NCI-H2171 treated with DMSO at 0.1 percent for 48 hours (cell line): ENCODE measurements around the gene GDPD3.
"Not testable (repeated sequence)": the region's sequence is repeated elsewhere in the genome, so short reads cannot be mapped to it uniquely, and the experiment has no call there.

Experiments
- DNase-seq: peaks from one replicate; lab custom pipeline; 2025; lab: John Stamatoyannopoulos, UW

The GDPD3 gene

DNA sequence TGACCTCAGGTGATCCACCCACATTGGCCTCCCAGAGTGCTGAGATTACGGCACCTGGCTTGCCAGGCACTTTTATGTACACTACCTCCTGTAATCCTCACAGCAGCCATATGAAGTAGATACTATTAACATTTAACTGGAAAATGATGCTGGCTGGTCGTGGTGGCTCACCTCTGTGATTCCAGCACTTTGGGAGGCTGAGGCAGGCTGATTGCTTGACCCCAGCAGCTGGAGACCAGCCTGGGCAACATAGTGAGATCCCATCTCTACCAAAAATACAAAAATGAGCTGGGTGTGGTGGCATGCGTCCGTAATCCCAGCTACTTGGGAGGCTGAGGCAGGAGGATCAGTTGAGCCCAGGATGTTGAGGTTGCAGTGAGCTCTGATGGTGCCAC, 11.6 kb upstream of the GDPD3 start:
- no peak for DNase-seq

DNA sequence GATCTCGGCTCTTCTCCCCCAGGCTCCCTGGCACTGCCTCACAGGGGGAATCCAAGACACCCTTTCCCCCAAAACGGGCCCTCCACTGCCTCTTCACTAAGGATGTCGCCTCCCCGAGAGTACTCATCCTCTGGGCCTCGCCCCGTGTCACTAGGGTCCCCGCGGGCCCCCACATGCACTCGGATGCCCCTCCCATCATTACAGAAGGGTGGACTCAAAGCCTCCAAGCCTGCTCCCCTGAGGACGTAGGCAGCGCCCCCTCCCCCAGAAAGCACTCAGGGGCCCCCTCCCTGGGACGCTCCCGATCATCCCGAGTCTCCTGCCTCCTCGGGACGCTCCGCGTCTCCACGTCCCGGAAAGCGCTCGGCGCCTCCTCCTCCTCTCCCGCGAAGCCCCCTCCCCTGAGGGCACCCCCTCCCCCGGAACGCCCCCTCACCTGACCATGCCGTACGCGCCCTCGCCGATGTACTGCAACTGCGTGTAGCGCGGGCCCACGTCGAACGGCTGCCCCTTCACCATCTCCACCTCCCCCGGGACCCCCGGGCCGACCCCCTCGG, 9.3 kb upstream of the GDPD3 start:
- DNase-seq: no peak

- no peak for DNase-seq
Measured at GRCh38 chr16:30121741-30122571, 8.6 kb upstream of the GDPD3 start.

DNA sequence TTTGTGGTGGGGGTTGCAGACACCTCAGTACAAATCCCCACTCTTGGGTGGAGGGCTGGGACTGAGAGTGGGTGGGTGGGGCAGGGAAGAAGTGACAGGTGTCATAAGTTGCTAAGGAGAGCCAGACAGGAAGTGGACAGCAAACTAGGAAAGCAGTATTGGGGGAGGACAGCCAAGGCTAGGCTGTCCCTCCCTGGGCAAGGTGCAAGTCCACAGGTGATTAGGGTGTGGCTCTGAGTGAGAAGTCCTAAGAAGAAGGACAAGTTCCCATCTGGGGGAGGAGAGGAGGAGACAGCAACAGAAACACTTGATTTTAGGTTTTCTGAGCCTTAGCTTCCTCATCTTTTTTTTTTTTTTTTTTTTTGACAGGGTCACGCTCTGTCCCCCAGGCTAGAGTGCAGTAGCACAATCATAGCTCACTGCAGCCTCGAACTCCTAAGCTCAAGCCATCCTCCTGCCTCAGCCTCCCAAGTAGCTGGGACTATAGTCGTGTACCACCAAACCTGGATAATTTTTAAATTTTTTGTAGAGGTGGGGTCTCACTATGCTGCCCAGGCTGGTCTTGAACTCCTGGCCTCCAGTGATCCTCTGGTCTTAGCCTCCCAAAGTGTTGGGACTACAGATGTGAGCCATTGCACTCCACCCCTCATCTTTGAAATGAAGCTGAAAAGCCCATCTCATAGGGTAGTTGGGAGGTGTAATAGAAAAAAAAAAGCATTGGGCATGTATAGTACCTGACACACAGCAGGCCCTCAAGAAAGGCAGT, 7.2 kb upstream of the GDPD3 start:
- DNase-seq: no peak

GRCh38 chr16:30119428-30119827, 6.1 kb upstream of the GDPD3 start:
- no peak for DNase-seq

DNA sequence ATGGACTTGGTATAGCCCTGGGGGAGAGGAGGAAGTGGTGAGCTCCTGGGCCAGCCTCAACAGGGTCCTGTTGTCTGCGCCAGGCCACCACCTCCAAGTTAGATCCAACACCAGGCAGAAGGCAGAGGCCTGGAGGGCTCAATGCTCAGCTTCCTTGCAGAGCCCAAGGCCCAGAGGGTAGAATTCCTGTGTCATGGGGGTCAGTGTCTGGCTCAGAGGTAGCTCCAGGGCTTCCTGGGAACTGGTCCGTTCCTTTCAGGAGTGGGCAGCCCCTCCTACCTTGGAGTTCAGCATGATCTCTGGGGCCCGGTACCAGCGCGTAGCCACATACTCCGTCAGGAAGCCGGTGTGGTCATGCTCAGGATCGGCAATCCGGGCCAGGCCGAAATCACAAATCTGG, 4.4 kb upstream of the GDPD3 start:
- no peak for DNase-seq

GRCh38 chr16:30116291-30117207, 3.2 kb upstream of the GDPD3 start:
- no peak for DNase-seq

DNA sequence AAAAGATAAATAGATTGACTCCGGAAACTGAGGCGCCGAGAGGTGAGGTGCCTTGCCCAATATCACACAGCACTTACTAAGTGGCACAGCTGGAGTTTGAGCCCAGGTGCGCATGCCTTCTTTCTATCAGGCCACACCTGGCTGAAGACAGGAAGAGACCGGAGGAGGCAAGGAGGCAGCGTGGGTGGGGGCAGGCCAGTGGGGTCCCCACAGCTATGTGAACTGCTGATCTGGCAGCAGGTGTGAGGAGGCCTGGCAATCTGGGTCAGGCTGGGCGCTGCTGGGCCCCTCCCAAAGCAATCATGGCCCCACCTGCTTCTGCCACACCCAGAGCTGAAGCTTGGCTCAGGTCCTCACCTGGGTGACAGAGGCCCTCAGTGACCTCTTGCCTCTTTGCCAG, 1.9 kb upstream of the GDPD3 start:
- DNase-seq: no peak

DNA sequence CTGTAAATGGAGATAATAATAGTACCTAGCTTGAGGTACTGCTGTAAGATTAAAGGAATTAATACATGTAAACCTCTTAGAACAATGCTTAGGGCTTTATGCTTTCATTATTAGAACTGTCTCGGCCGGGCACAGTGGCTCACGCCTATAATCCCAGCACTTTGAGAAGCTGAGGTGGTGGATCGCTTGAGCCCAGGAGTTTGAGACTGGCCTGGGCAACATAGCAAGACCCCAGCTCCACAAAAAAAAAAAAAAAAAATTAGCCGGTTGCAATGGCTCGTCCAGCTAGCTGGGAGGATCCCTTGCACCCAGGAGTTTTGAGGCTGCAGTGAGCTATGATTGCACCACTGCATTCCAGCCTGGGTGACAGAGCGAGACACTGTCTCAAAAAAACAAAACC, 1.5 kb upstream of the GDPD3 start:
- DNase-seq: not testable (repeated sequence)

- no peak for DNase-seq
Measured at GRCh38 chr16:30114411-30114810, 1.1 kb upstream of the GDPD3 start.

DNA sequence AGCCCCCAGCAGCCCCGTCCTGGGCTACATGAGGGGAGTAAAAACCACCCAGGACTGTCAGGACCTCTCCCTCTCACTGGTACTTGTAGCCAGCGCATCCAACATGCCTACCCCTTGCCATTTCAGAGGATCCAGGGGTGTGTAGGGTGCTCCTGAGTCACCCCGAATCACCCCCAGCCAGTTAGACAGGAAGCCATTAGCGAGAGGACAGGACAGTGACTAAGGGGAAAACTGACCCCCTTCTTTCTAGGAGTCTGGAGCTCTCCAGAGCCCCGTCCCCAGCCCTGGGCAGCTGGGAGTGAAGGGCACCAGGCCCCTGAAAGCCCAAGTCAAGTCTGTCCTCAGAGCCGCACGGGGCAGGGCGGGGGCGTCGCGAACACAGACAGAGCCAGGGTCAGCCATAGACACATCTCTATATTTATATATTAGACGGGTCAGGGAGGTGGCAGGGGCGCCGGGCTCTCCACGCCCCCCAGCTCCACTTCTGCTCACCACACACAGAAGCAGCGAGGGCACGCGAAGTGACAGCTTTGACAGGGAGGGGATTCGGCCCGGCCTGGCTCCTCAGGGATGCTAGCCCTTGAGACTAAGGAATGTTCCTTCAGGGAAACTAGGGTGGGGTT, 485 bp upstream of the GDPD3 start:
- no peak for DNase-seq

- no peak for DNase-seq
Measured at GRCh38 chr16:30112197-30113030, 923 bp downstream of the GDPD3 start.

- DNase-seq: peak; percentile 13
Measured at GRCh38 chr16:30110661-30111060, 2.7 kb downstream of the GDPD3 start.

DNA sequence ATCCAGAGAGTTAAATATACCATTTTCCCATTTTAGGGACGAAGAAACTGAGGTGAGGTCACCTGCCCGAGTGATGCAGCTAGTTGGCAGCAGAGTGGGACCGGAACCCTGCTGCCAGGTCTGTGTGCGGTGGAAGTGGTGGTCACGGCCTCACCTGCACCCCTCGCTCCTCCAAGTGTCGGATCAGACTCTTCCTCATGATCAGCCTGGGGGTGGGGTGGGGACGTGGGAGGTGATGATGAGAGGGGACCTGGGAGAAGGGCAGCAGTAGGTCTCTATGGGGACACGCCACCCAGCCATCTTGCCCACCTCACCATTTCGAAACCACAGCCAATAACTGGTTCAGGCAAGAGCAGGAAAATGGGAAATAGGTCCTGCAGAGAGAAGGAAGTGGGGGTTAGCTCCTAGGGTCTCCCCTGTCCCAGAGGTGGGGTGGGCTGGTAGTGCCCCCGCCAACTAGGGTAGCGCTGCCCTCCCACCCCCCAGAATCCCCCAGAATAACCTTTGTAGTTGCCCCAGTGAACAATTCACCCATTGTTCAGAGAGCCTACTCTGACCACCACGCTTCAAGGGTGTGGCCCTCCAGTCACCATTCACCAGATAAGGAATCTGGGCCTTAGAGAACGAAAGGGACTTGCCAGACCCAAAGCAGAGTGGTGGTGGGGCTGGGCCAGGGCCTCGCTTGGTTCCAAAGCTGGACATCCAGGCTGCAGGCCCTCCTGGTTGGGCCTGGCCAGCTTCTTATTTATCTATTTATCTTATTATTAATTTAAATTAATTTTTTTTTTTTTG, 5.1 kb downstream of the GDPD3 start:
- DNase-seq: no peak

GRCh38 chr16:30104492-30104891, 8.8 kb downstream of the GDPD3 start:
- no peak for DNase-seq

- DNase-seq: no peak
Measured at GRCh38 chr16:30104090-30104489, 9.2 kb downstream of the GDPD3 start.

GRCh38 chr16:30096862-30097563, 16.3 kb downstream of the GDPD3 start:
- peak; percentile 17 for DNase-seq

DNA sequence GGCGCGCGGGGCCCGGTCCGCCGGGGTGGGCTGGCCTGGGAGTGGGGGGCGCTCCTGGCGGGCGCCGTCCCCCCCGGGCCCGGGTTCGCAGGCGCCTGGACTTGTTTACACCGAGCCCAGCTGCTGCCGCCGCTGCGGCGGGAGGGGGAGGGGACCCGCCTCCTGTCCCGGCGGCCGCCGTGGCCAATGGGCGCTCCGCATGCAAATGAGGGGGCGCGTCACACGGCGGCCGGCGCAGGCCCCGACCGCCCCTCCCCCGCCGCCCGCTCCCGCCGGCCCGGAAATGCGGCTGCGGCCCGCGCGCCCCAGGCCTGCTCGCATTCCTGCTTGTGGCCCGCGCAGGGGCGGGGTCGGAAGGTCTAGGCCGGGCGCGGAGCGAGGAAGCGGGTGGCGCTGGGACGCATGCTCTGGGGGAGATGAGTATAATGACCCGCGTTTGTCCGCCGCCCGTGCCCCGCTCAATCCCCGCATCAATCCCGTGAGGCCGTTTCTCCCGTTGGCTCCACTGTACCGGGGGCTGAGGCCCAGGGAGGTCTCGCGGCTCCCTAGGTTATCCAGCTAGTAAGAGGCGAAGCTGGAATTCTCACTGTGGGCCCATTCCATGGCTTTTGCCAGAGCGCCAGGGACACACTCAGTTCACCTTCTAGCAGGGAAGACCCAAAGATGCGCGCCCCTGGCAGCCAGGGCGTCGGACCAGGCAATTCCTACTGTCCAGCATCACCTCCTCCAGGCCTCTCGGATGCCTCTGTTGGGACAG, 17.1 kb downstream of the GDPD3 start, which contains the start of gene YPEL3:
Gene YPEL3 (minus strand): TSS at position 109 of the 757 bp plus-strand sequence. CDS start 731 bp downstream, outside the sequence.
- DNase-seq: peak; percentile 81
